Measurements from ENCODE around the gene LIPC. TPM values are rescaled to one million over a fixed set of nuclear protein-coding genes. Genes with fewer than 3 reads are reported as not detected.

LIPC gene
- total RNA-seq, 2 experiments from 2014 or later = not detected

- Mint-ChIP-seq H3K36me3 (no peaks in the 10 kb centered on the region), H3K4me1 (ENCODE audit: low read depth) (peaks cover 14% of the 10 kb centered on the region), H3K4me3 (no peak overlapping the region), H3K27me3 (no peaks in the 10 kb centered on the region), H3K9me3 (no peaks in the 10 kb centered on the region), H3K27ac (no peak overlapping the region)
- intact Hi-C loops (cut with micrococcal nuclease) = no loop called here
- CTCF ChIA-PET = no interaction called here
- POLR2A ChIA-PET = no interaction called here
- DNase-seq = no peak
Observed at GRCh38 chr15:58521293-58521991, 89.7 kb downstream of the LIPC start.

GRCh38 chr15:58522391-58522790, 90.6 kb downstream of the LIPC start:
- H3K4me1 Mint-ChIP-seq (ENCODE audit: low read depth) = peaks cover 9% of the 10 kb centered on the region
- no peaks in the 10 kb centered on the region for H3K27me3 Mint-ChIP-seq
- ChIA-PET CTCF (no interaction called here), POLR2A (no interaction called here)
- DNase-seq = no peak
- no peaks in the 10 kb centered on the region for H3K36me3 Mint-ChIP-seq
- H3K27ac Mint-ChIP-seq = no peak overlapping the region
- intact Hi-C loops (cut with micrococcal nuclease) = no loop called here
- no peak overlapping the region for H3K4me3 Mint-ChIP-seq
- H3K9me3 Mint-ChIP-seq = no peaks in the 10 kb centered on the region

GRCh38 chr15:58522865-58523264, 91.1 kb downstream of the LIPC start:
- H3K27me3 Mint-ChIP-seq = no peaks in the 10 kb centered on the region
- peaks cover 6% of the 10 kb centered on the region for H3K4me1 Mint-ChIP-seq (ENCODE audit: low read depth)
- H3K27ac Mint-ChIP-seq = no peak overlapping the region
- DNase-seq = no peak
- ChIA-PET POLR2A (no interaction called here), CTCF (no interaction called here)
- no peak overlapping the region for H3K4me3 Mint-ChIP-seq
- H3K9me3 Mint-ChIP-seq = no peaks in the 10 kb centered on the region
- no peaks in the 10 kb centered on the region for H3K36me3 Mint-ChIP-seq
- intact Hi-C loops (cut with micrococcal nuclease) = no loop called here

- H3K4me3 Mint-ChIP-seq = no peak overlapping the region
- H3K36me3 Mint-ChIP-seq = no peaks in the 10 kb centered on the region
- ChIA-PET CTCF (no interaction called here), POLR2A (no interaction called here)
- no peaks in the 10 kb centered on the region for H3K4me1 Mint-ChIP-seq (ENCODE audit: low read depth)
- H3K9me3 Mint-ChIP-seq = no peaks in the 10 kb centered on the region
- DNase-seq = no peak
- no peak overlapping the region for H3K27ac Mint-ChIP-seq
- no peaks in the 10 kb centered on the region for H3K27me3 Mint-ChIP-seq
- intact Hi-C loops (cut with micrococcal nuclease) = no loop called here
Observed at GRCh38 chr15:58523634-58524033, 91.8 kb downstream of the LIPC start.

- CTCF ChIA-PET = no interaction called here
- no peak overlapping the region for H3K4me3 Mint-ChIP-seq
- DNase-seq = no peak
Observed at GRCh38 chr15:58524247-58524646, 92.5 kb downstream of the LIPC start.

GRCh38 chr15:58525991-58526421, 94.2 kb downstream of the LIPC start:
- ChIA-PET POLR2A (no interaction called here), CTCF (no interaction called here)
- no peak overlapping the region for H3K4me3 Mint-ChIP-seq
- no peaks in the 10 kb centered on the region for H3K9me3 Mint-ChIP-seq
- H3K27ac Mint-ChIP-seq = no peak overlapping the region
- no peaks in the 10 kb centered on the region for H3K27me3 Mint-ChIP-seq
- H3K36me3 Mint-ChIP-seq = no peaks in the 10 kb centered on the region
- no peak for DNase-seq
- no peaks in the 10 kb centered on the region for H3K4me1 Mint-ChIP-seq (ENCODE audit: low read depth)
- intact Hi-C loops (cut with micrococcal nuclease) = no loop called here

More at GRCh38 chr15:58524247-58524646, 92.5 kb downstream of the LIPC start:
- Mint-ChIP-seq H3K36me3 (no peaks in the 10 kb centered on the region), H3K4me1 (ENCODE audit: low read depth) (no peaks in the 10 kb centered on the region), H3K27ac (no peak overlapping the region), H3K9me3 (no peaks in the 10 kb centered on the region), H3K27me3 (no peaks in the 10 kb centered on the region)
- intact Hi-C loops (cut with micrococcal nuclease) = no loop called here
- POLR2A ChIA-PET = no interaction called here

GRCh38 chr15:58526647-58527192, 94.9 kb downstream of the LIPC start:
- intact Hi-C loops (cut with micrococcal nuclease) = no loop called here
- Mint-ChIP-seq H3K36me3 (no peaks in the 10 kb centered on the region), H3K9me3 (no peaks in the 10 kb centered on the region), H3K27me3 (no peaks in the 10 kb centered on the region), H3K27ac (no peak overlapping the region), H3K4me3 (no peak overlapping the region), H3K4me1 (ENCODE audit: low read depth) (no peaks in the 10 kb centered on the region)
- DNase-seq = no peak
- POLR2A ChIA-PET = no interaction called here
- CTCF ChIA-PET = no interaction called here

- Mint-ChIP-seq H3K36me3 (no peaks in the 10 kb centered on the region), H3K27me3 (no peaks in the 10 kb centered on the region), H3K4me1 (ENCODE audit: low read depth) (no peaks in the 10 kb centered on the region), H3K9me3 (no peaks in the 10 kb centered on the region), H3K27ac (no peak overlapping the region), H3K4me3 (no peak overlapping the region)
- DNase-seq = no peak
- ChIA-PET CTCF (no interaction called here), POLR2A (no interaction called here)
- intact Hi-C loops (cut with micrococcal nuclease) = no loop called here
Observed at GRCh38 chr15:58527573-58528187, 95.9 kb downstream of the LIPC start.

GRCh38 chr15:58528188-58528870, 96.5 kb downstream of the LIPC start:
- no peak for DNase-seq
- Mint-ChIP-seq H3K4me3 (no peak overlapping the region), H3K9me3 (no peaks in the 10 kb centered on the region), H3K27me3 (no peaks in the 10 kb centered on the region), H3K4me1 (ENCODE audit: low read depth) (no peaks in the 10 kb centered on the region), H3K27ac (no peak overlapping the region), H3K36me3 (no peaks in the 10 kb centered on the region)
- CTCF ChIA-PET = no interaction called here
- intact Hi-C loops (cut with micrococcal nuclease) = no loop called here
- POLR2A ChIA-PET = no interaction called here

- Mint-ChIP-seq H3K4me3 (no peak overlapping the region), H3K27ac (no peak overlapping the region), H3K9me3 (no peaks in the 10 kb centered on the region), H3K36me3 (no peaks in the 10 kb centered on the region), H3K4me1 (ENCODE audit: low read depth) (no peaks in the 10 kb centered on the region), H3K27me3 (no peaks in the 10 kb centered on the region)
- ChIA-PET CTCF (no interaction called here), POLR2A (no interaction called here)
- intact Hi-C loops (cut with micrococcal nuclease) = no loop called here
- no peak for DNase-seq
Observed at GRCh38 chr15:58529041-58529440, 97.2 kb downstream of the LIPC start.

- Mint-ChIP-seq H3K4me3 (no peak overlapping the region), H3K36me3 (no peaks in the 10 kb centered on the region), H3K27me3 (no peaks in the 10 kb centered on the region), H3K9me3 (no peaks in the 10 kb centered on the region), H3K4me1 (ENCODE audit: low read depth) (no peaks in the 10 kb centered on the region), H3K27ac (no peak overlapping the region)
- CTCF ChIA-PET = no interaction called here
- DNase-seq = no peak
- intact Hi-C loops (cut with micrococcal nuclease) = no loop called here
- POLR2A ChIA-PET = no interaction called here
Observed at GRCh38 chr15:58530056-58530590, 98.3 kb downstream of the LIPC start.

- POLR2A ChIA-PET = no interaction called here
- Mint-ChIP-seq H3K27me3 (no peaks in the 10 kb centered on the region), H3K27ac (no peak overlapping the region), H3K4me1 (ENCODE audit: low read depth) (no peaks in the 10 kb centered on the region), H3K9me3 (no peaks in the 10 kb centered on the region), H3K4me3 (no peak overlapping the region), H3K36me3 (no peaks in the 10 kb centered on the region)
- CTCF ChIA-PET = no interaction called here
- intact Hi-C loops (cut with micrococcal nuclease) = no loop called here
- DNase-seq = no peak
Observed at GRCh38 chr15:58532126-58532525, 100.3 kb downstream of the LIPC start.
